Left ventricle myocardium inferior (tissue), 1 donor: ENCODE results near the gene MTFR1L. TPM values are rescaled to one million over a fixed set of nuclear protein-coding genes. Genes with fewer than 3 reads are reported as not detected.

Source experiments
- DNase-seq: peaks from one replicate; pipeline ENCODE4 v3.0.0-alpha.2; 2020
- H3K27ac ChIP-seq: fragments of 200-600 bp; replicated peaks from 2 replicates; pipeline ENCODE4 v1.8.0; 2021
- H3K27me3 ChIP-seq: fragments of 200-600 bp; 2 replicates; pipeline ENCODE4 v1.8.0; 2021; ENCODE audit warnings: low read depth
- H3K36me3 ChIP-seq: fragments of 200-600 bp; 2 replicates; pipeline ENCODE4 v1.8.0; 2021
- H3K4me1 ChIP-seq: fragments of 200-600 bp; 2 replicates; pipeline ENCODE4 v1.8.0; 2021
- H3K4me3 ChIP-seq: fragments of 200-600 bp; 2 replicates; pipeline ENCODE4 v1.8.0; 2021; ENCODE audit warnings: mild to moderate bottlenecking, moderate library complexity
- H3K9me3 ChIP-seq: fragments of 200-600 bp; replicated peaks from 2 replicates; pipeline ENCODE4 v1.8.0; 2021
- intact Hi-C: fragments of 100-400 bp; cut with micrococcal nuclease; formaldehyde crosslinking; loops from one replicate; pipeline ENCODE4 v1.11.0; 2022
- long read RNA-seq: library from polyadenylated mRNA; unstranded; transcript quantifications from one replicate; pipeline ENCODE4 v2.0.0, GENCODE V29; 2021
- total RNA-seq: library from RNA; stranded (reverse); fragmentation: NEBNext Ultra II Directional; extraction: Animal tissue kit (Norgen Biotek cat#: 25700); gene quantifications from one replicate; pipeline ENCODE4 v1.2.1, GENCODE V29; 2021
- TF ChIP-seq, protein P1 (sequence below): fragments of 200-600 bp; IDR thresholded peaks from 2 replicates; pipeline ENCODE4 v1.8.0; 2021; ENCODE audit warnings: antibody characterized with exemption, mild to moderate bottlenecking, borderline replicate concordance
- donor health status: DM: no; HTN: yes; CAD: no; lungs with severe emphysema.

MTFR1L gene
- 252 TPM for total RNA-seq
- long read RNA-seq, transcript MTFR1L-210 (7 exons, 1,873 nt), result minor isoform, 27 of 552 reads
- long read RNA-seq, transcript MTFR1L-203 (7 exons, 2,004 nt), result major isoform, 252 of 552 reads
- long read RNA-seq, transcript MTFR1L-202 (7 exons, 2,099 nt), result minor isoform, 13 of 552 reads
- long read RNA-seq, transcript MTFR1L-201 (7 exons, 2,053 nt), result minor isoform, 12 of 552 reads
- long read RNA-seq, partial matches to known transcripts, result 153 of 552 reads
- long read RNA-seq, other reads (novel, unspliced or antisense), result 81 of 552 reads

- H3K4me1 ChIP-seq, result peaks cover 68% of the 10 kb centered on the region
- H3K27ac ChIP-seq, result peak within 1 kb of the TSS; percentile 95
- TF ChIP-seq, protein P1, sequence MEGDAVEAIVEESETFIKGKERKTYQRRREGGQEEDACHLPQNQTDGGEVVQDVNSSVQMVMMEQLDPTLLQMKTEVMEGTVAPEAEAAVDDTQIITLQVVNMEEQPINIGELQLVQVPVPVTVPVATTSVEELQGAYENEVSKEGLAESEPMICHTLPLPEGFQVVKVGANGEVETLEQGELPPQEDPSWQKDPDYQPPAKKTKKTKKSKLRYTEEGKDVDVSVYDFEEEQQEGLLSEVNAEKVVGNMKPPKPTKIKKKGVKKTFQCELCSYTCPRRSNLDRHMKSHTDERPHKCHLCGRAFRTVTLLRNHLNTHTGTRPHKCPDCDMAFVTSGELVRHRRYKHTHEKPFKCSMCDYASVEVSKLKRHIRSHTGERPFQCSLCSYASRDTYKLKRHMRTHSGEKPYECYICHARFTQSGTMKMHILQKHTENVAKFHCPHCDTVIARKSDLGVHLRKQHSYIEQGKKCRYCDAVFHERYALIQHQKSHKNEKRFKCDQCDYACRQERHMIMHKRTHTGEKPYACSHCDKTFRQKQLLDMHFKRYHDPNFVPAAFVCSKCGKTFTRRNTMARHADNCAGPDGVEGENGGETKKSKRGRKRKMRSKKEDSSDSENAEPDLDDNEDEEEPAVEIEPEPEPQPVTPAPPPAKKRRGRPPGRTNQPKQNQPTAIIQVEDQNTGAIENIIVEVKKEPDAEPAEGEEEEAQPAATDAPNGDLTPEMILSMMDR, result no peak
- H3K4me3 ChIP-seq, result peak within 1 kb of the TSS; percentile 89
- H3K27me3 ChIP-seq, result no peaks in the 10 kb centered on the region
- H3K36me3 ChIP-seq, result peaks cover 32% of the 10 kb centered on the region
- peak; percentile 90 for DNase-seq
- intact Hi-C loops, result no loop called here
- H3K9me3 ChIP-seq, result no peaks in the 10 kb centered on the region
Measured at GRCh38 chr1:25819491-25820246, at the start of gene MTFR1L. Gene MTFR1L, plus strand, starts transcription at chr1:25819954. Its CDS starts 3,151 bp downstream, at chr1:25823105.

- TF ChIP-seq, protein P1, result no peak
- Histone ChIP-seq H3K36me3 (peaks cover 11% of the 10 kb centered on the region), H3K27me3 (no peaks in the 10 kb centered on the region), H3K4me1 (peaks cover 70% of the 10 kb centered on the region), H3K27ac (peak overlapping the region; percentile 71), H3K4me3 (no peak overlapping the region), H3K9me3 (no peaks in the 10 kb centered on the region)
- intact Hi-C loops, result no loop called here
- no peak for DNase-seq
Measured at GRCh38 chr1:25770541-25771220, 49.1 kb upstream of the MTFR1L start.

GRCh38 chr1:25771221-25772114 lies 48.3 kb upstream of the MTFR1L start:
- Histone ChIP-seq H3K4me1 (peaks cover 62% of the 10 kb centered on the region), H3K4me3 (peak overlapping the region; percentile 23), H3K9me3 (no peaks in the 10 kb centered on the region), H3K36me3 (peaks cover 11% of the 10 kb centered on the region), H3K27me3 (no peaks in the 10 kb centered on the region), H3K27ac (peak overlapping the region; percentile 71)
- peak; percentile 74 for DNase-seq
- TF ChIP-seq, protein P1, result no peak
- intact Hi-C loops, result no loop called here

- Histone ChIP-seq H3K27ac (peak overlapping the region; percentile 71), H3K4me3 (no peak overlapping the region), H3K36me3 (peaks cover 13% of the 10 kb centered on the region), H3K9me3 (no peaks in the 10 kb centered on the region), H3K27me3 (no peaks in the 10 kb centered on the region), H3K4me1 (peaks cover 57% of the 10 kb centered on the region)
- intact Hi-C loops, result no loop called here
- TF ChIP-seq, protein P1, result no peak
- no peak for DNase-seq
Measured at GRCh38 chr1:25772164-25772563, 47.6 kb upstream of the MTFR1L start.
